CD4-positive, alpha-beta T cell treated with Interleukin-15 for 4 hours (primary cell): ENCODE results near the gene CLEC1A.
"Not testable (repeated sequence)": the region's sequence is repeated elsewhere in the genome, so short reads cannot be mapped to it uniquely, and the experiment has no call there.

Source experiments
- DNase-seq: peaks from one replicate; pipeline ENCODE4 v3.0.0-alpha.2; 2020; ENCODE audit warnings: low spot score

Gene CLEC1A

GRCh38 chr12:10042167-10042566 is 56.6 kb downstream of the CLEC1A start:
- DNase-seq: no peak

- DNase-seq: no peak
Observed at GRCh38 chr12:10033783-10034545, 64.8 kb downstream of the CLEC1A start.

GRCh38 chr12:10031771-10032175 is 67.0 kb downstream of the CLEC1A start:
- DNase-seq: no peak

- DNase-seq: no peak
Observed at GRCh38 chr12:10031321-10031720, 67.5 kb downstream of the CLEC1A start.

- DNase-seq: no peak
Observed at GRCh38 chr12:10030446-10030845, 68.3 kb downstream of the CLEC1A start, which contains the start of gene CLEC9A. Gene CLEC9A (plus strand): TSS chr12:10030682. CDS start chr12:10052688, 22,006 bp downstream.

- DNase-seq: no peak
Observed at GRCh38 chr12:10027721-10028120, 71.1 kb downstream of the CLEC1A start.

- DNase-seq: no peak
Observed at GRCh38 chr12:10027311-10027710, 71.5 kb downstream of the CLEC1A start.

- not testable (repeated sequence) for DNase-seq
Observed at GRCh38 chr12:10026666-10027065, 72.1 kb downstream of the CLEC1A start.

GRCh38 chr12:10025236-10025635 is 73.5 kb downstream of the CLEC1A start:
- DNase-seq: no peak

GRCh38 chr12:10021342-10021741 is 77.4 kb downstream of the CLEC1A start:
- no peak for DNase-seq
